GM23338 (cell line): Measurements from ENCODE around the gene BCR. TPM values are rescaled to one million over a fixed set of nuclear protein-coding genes. Genes with fewer than 3 reads are reported as not detected.

ENCODE experiments used
- ATAC-seq: fragments of 200-7000 bp; cut with Tn5 transposase; 3 replicates; pipeline ENCODE4 v1.9.1; 2020
- DNase-seq: peaks from one replicate; pipeline ENCODE4 v3.0.0-alpha.2; 2015; ENCODE audit warnings: low spot score
- H2AFZ ChIP-seq: fragments of 200-600 bp; sonication (generic); 2 replicates; pipeline ENCODE4 v1.8.0; 2016; ENCODE audit warnings: antibody characterized with exemption, mild to moderate bottlenecking, moderate library complexity
- H3F3A ChIP-seq: fragments of 200-600 bp; sonication (generic); replicated peaks from 2 replicates; pipeline ENCODE4 v1.8.0; 2017; ENCODE audit warnings: antibody characterized with exemption, mixed run types, low read depth
- H3K27ac ChIP-seq: fragments of 200-600 bp; sonication (generic); 2 replicates; pipeline ENCODE4 v1.6.1; 2016; ENCODE audit warnings: low read depth
- H3K27me3 ChIP-seq: fragments of 200-600 bp; sonication (generic); 2 replicates; pipeline ENCODE4 v1.8.0; 2016; ENCODE audit warnings: mild to moderate bottlenecking, mixed run types, moderate library complexity; ENCODE audit not compliant: insufficient read depth
- H3K36me3 ChIP-seq: fragments of 200-600 bp; sonication (generic); 2 replicates; pipeline ENCODE4 v1.8.0; 2016; ENCODE audit warnings: mild to moderate bottlenecking; ENCODE audit not compliant: insufficient read depth
- H3K4me1 ChIP-seq: fragments of 200-600 bp; sonication (generic); 2 replicates; pipeline ENCODE4 v1.8.0; 2016; ENCODE audit warnings: mild to moderate bottlenecking, moderate library complexity; ENCODE audit not compliant: insufficient read depth
- H3K4me2 ChIP-seq: fragments of 200-600 bp; sonication (generic); 2 replicates; pipeline ENCODE4 v1.7.1; 2017; ENCODE audit warnings: mixed run types
- H3K4me3 ChIP-seq: fragments of 200-600 bp; sonication (generic); 2 replicates; pipeline ENCODE4 v1.6.1; 2016; ENCODE audit warnings: mixed run types
- H3K79me2 ChIP-seq: fragments of 200-600 bp; sonication (generic); replicated peaks from 2 replicates; pipeline ENCODE4 v1.8.0; 2017; ENCODE audit warnings: mild to moderate bottlenecking; ENCODE audit not compliant: insufficient read depth
- H3K9me2 ChIP-seq: fragments of 200-600 bp; sonication (generic); 2 replicates; pipeline ENCODE4 v1.8.0; 2017; ENCODE audit not compliant: insufficient read depth
- H4K20me1 ChIP-seq: fragments of 200-600 bp; sonication (generic); replicated peaks from 2 replicates; pipeline ENCODE4 v1.8.0; 2017; ENCODE audit warnings: mild to moderate bottlenecking; ENCODE audit not compliant: insufficient read depth
- H3K27ac Mint-ChIP-seq: 2 replicates; pipeline ENCODE4 v1.8.0; 2020; ENCODE audit warnings: inconsistent platforms, mild to moderate bottlenecking, moderate library complexity, mixed read lengths
- H3K27me3 Mint-ChIP-seq: 3 replicates; pipeline ENCODE4 v1.8.0; 2022; ENCODE audit warnings: low read depth, mild to moderate bottlenecking, moderate library complexity, mixed read lengths, inconsistent platforms; ENCODE audit not compliant: insufficient read depth, poor library complexity
- H3K36me3 Mint-ChIP-seq: 3 replicates; pipeline ENCODE4 v1.8.0; 2021; ENCODE audit warnings: low read depth, mild to moderate bottlenecking, inconsistent platforms, moderate library complexity, mixed read lengths
- H3K4me1 Mint-ChIP-seq: 3 replicates; pipeline ENCODE4 v1.8.0; 2020; ENCODE audit warnings: mild to moderate bottlenecking, inconsistent platforms, mixed read lengths
- H3K4me3 Mint-ChIP-seq: 3 replicates; pipeline ENCODE4 v1.8.0; 2021; ENCODE audit warnings: moderate library complexity, mild to moderate bottlenecking, inconsistent platforms, mixed read lengths
- H3K9me3 Mint-ChIP-seq: 3 replicates; pipeline ENCODE4 v1.8.0; 2020; ENCODE audit warnings: moderate library complexity, mild to moderate bottlenecking, inconsistent platforms, mixed read lengths
- CREB1 ChIP-seq: fragments of 250-450 bp; sonication (Bioruptor Pico); IDR thresholded peaks from 2 replicates; pipeline ENCODE4 v1.5.0; 2020; ENCODE audit warnings: low read depth, mild to moderate bottlenecking, moderate library complexity
- CTCF ChIP-seq, 2 experiments: fragments of 200-600 bp in 1 of 2; sonication (generic) in 1 of 2; conservative IDR thresholded peaks; 2 replicates each; pipeline versions ENCODE4 v1.5.1 to v1.6.1; 2016 to 2017; ENCODE audit warnings: antibody characterized with exemption in 2 of 2, low read depth in 2 of 2, mild to moderate bottlenecking in 2 of 2, moderate library complexity in 1 of 2
- ETS1 ChIP-seq: IDR thresholded peaks from 2 replicates; pipeline ENCODE4 v1.6.1; 2016; ENCODE audit warnings: antibody characterized with exemption
- EZH2 ChIP-seq: fragments of 200-600 bp; sonication (generic); IDR thresholded peaks from one replicate; pipeline ENCODE4 v1.8.0; 2017; ENCODE audit warnings: antibody characterized with exemption, mild to moderate bottlenecking, low read depth; ENCODE audit not compliant: unreplicated experiment
- EZH2phosphoT487 ChIP-seq: fragments of 200-600 bp; sonication (generic); IDR thresholded peaks from one replicate; pipeline ENCODE4 v1.8.1; 2018; ENCODE audit warnings: antibody characterized with exemption; ENCODE audit not compliant: unreplicated experiment
- JUNB ChIP-seq: IDR thresholded peaks from one replicate; pipeline ENCODE4 v1.6.1; 2016; ENCODE audit warnings: antibody characterized with exemption; ENCODE audit not compliant: unreplicated experiment
- NANOG ChIP-seq: IDR thresholded peaks from 2 replicates; pipeline ENCODE4 v1.6.1; 2016; ENCODE audit warnings: antibody characterized with exemption, borderline replicate concordance
- POLR2AphosphoS5 ChIP-seq: IDR thresholded peaks from 2 replicates; pipeline ENCODE4 v1.6.1; 2016; ENCODE audit warnings: antibody characterized with exemption, low read depth
- REST ChIP-seq: IDR thresholded peaks from one replicate; pipeline ENCODE4 v1.6.1; 2018; ENCODE audit warnings: antibody characterized with exemption; ENCODE audit not compliant: unreplicated experiment
- STAT1 ChIP-seq: IDR thresholded peaks from one replicate; pipeline ENCODE4 v1.6.1; 2016; ENCODE audit warnings: antibody characterized with exemption; ENCODE audit not compliant: unreplicated experiment
- ZNF114 ChIP-seq: fragments of 250-450 bp; sonication (Bioruptor Pico); IDR thresholded peaks from 2 replicates; pipeline ENCODE4 v1.5.0; 2020; ENCODE audit warnings: mild to moderate bottlenecking, moderate library complexity
- ZNF331 ChIP-seq: fragments of 250-450 bp; sonication (Bioruptor Pico); IDR thresholded peaks from 2 replicates; pipeline ENCODE4 v1.5.0; 2020; ENCODE audit warnings: low read depth, mild to moderate bottlenecking, moderate library complexity
- ZNF462 ChIP-seq: fragments of 250-450 bp; sonication (Bioruptor Pico); IDR thresholded peaks from 2 replicates; pipeline ENCODE4 v1.5.0; 2020; ENCODE audit warnings: mild to moderate bottlenecking, moderate library complexity
- polyA plus RNA-seq: library from polyadenylated mRNA; unstranded; fragments of >200 nt; fragmentation: Nextera tagmentation; extraction: Ambion mirVana; gene quantifications from 2 replicates; pipeline ENCODE4 v1.2.1, GENCODE V29; 2016
- total RNA-seq: library from RNA; depleted of rRNA; stranded (reverse); fragments of >200 nt; shearing (Covaris generic); gene quantifications from 2 replicates; pipeline ENCODE4 v1.2.3, GENCODE V29; 2014

Gene BCR
- total and polyA plus RNA-seq, 2 experiments from 2014 or later = 17.7 to 121 TPM

- peaks cover 7% of the 10 kb centered on the region; the same call in 1 of the 2 replicates for H4K20me1 ChIP-seq
- DNase-seq = no peak
- H3K4me2 ChIP-seq = peak overlapping the region; percentile 76
- H3K4me1 ChIP-seq = peaks cover 84% of the 10 kb centered on the region
- peaks cover 88% of the 10 kb centered on the region for H3K4me1 Mint-ChIP-seq
- no peak overlapping the region for H2AFZ ChIP-seq
- peaks cover 3% of the 10 kb centered on the region; the same call in 1 of the 3 replicates for H3K9me3 Mint-ChIP-seq
- H3K9me2 ChIP-seq = no peaks in the 10 kb centered on the region
- no peaks in the 10 kb centered on the region for H3K27me3 ChIP-seq
- peaks cover 26% of the 10 kb centered on the region for H3K27me3 Mint-ChIP-seq
- no peaks in the 10 kb centered on the region for H3K36me3 ChIP-seq
- H3K79me2 ChIP-seq = peaks cover 77% of the 10 kb centered on the region
- H3K27ac ChIP-seq = peak overlapping the region; percentile 92
- peaks cover 26% of the 10 kb centered on the region for H3F3A ChIP-seq
- ATAC-seq = no peak
- TF ChIP-seq ZNF462 (no peak), JUNB (no peak), CTCF (conservative IDR thresholded peaks at IDR 0.05; ENCODE audit: low read depth in 2 of 2) (no peak), REST (no peak), CREB1 (CRISPR knock-in tag) (no peak), ZNF114 (CRISPR knock-in tag) (no peak), ZNF331 (CRISPR knock-in tag) (no peak), POLR2AphosphoS5 (no peak), STAT1 (no peak), EZH2phosphoT487 (no peak), EZH2 (no peak), ETS1 (no peak), NANOG (no peak)
- H3K4me3 Mint-ChIP-seq = peak overlapping the region; percentile 41
- H3K4me3 ChIP-seq = peak overlapping the region; percentile 21; the same call in 1 of the 2 replicates
- H3K36me3 Mint-ChIP-seq = peaks cover 15% of the 10 kb centered on the region
- H3K27ac Mint-ChIP-seq = peak overlapping the region; percentile 98
Measured at GRCh38 chr22:23243859-23244689, 63.8 kb downstream of the BCR start.
